ENCODE data around the gene SLC25A51. TPM values are rescaled to one million over a fixed set of nuclear protein-coding genes. Genes with fewer than 3 reads are reported as not detected.
A peak's percentile ranks its signal among the peaks of the same experiment; 100 is the strongest.

SLC25A51 gene, protein sequence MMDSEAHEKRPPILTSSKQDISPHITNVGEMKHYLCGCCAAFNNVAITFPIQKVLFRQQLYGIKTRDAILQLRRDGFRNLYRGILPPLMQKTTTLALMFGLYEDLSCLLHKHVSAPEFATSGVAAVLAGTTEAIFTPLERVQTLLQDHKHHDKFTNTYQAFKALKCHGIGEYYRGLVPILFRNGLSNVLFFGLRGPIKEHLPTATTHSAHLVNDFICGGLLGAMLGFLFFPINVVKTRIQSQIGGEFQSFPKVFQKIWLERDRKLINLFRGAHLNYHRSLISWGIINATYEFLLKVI
- 10 to 100 TPM; 14.7 to 66.1 (median 44.4) TPM for total RNA-seq

GRCh38 chr9:37903647-37904444 is at the start of gene SLC25A51:
TSS of gene SLC25A51 (minus strand) at chr9:37904127. CDS start at chr9:37888550, 15,577 bp downstream.
- Histone ChIP-seq H3K27ac (peak within 1 kb of the TSS; percentile 85 to 87), H3K27me3 (no peaks in the 10 kb centered on the region), H3K9me3 (no peaks in the 10 kb centered on the region), H3K36me3 (no peaks in the 10 kb centered on the region), H3K4me1 (peaks cover 6 to 10% of the 10 kb centered on the region in 2 donors), H3K4me3 (peak within 1 kb of the TSS; percentile 64 to 71)
- DNase-seq, result peak; percentile 94 to 95
- TF ChIP-seq CTCF (IDR thresholded peaks at IDR 0.05) (peak; percentile 88 to 98 (median 94)), POLR2A (IDR thresholded peaks at IDR 0.05) (peak; percentile 7 to 66)
- intact Hi-C loops (cut with DNase I; ENCODE audit: low total_unique reads), result no loop called here

DNA sequence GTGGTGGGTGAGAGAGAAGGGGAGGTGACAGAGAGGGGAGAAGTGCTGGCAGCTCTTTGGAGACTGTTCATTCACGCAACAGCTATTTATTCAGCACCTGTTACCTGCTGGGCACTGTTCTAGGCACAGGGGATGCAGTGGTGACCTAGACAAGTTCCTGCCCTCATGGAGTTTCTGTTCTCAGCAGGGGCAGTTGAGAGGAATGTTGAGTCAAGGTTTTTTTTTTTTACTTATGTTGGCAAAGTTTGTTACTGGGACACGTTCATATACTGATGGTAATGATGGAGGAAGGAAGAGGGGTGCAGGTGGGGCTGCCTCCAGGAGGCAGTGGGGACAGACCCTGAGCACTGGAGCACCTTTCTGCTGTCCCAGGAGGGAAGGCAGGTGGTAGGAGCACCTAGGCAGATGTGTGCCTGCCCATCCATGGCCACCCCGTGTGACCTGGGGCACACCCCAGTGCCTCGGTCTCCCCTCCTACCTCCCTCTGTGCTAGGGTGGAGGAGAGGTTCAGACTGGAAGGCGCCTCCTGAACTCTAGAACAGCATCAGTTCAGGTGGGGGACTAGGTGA is 49.4 kb upstream of the SLC25A51 start:
- H3K27ac ChIP-seq, result peak overlapping the region; percentile 28 to 73
- H3K36me3 ChIP-seq, result no peaks in the 10 kb centered on the region
- DNase-seq, result no peak
- TF ChIP-seq POLR2A (IDR thresholded peaks at IDR 0.05), result no peak
- no peak for TF ChIP-seq CTCF (IDR thresholded peaks at IDR 0.05)
- H3K27me3 ChIP-seq, result no peaks in the 10 kb centered on the region
- peaks cover 0 to 13% of the 10 kb centered on the region in 2 donors for H3K4me1 ChIP-seq
- intact Hi-C loops (cut with DNase I; ENCODE audit: low total_unique reads), result no loop called here
- no peaks in the 10 kb centered on the region for H3K9me3 ChIP-seq
- H3K4me3 ChIP-seq, result no peak overlapping the region

GRCh38 chr9:37952731-37953130 is 48.8 kb upstream of the SLC25A51 start:
- H3K4me3 ChIP-seq, result no peak overlapping the region
- H3K9me3 ChIP-seq, result no peaks in the 10 kb centered on the region
- peak overlapping the region in 1 of 2 donors; percentile 73 for H3K27ac ChIP-seq
- TF ChIP-seq POLR2A (IDR thresholded peaks at IDR 0.05) (no peak), CTCF (IDR thresholded peaks at IDR 0.05) (no peak)
- intact Hi-C loops (cut with DNase I; ENCODE audit: low total_unique reads), result no loop called here
- H3K4me1 ChIP-seq, result peaks cover 0 to 13% of the 10 kb centered on the region in 2 donors
- DNase-seq, result peak; percentile 61 to 68
- no peaks in the 10 kb centered on the region for H3K36me3 ChIP-seq
- no peaks in the 10 kb centered on the region for H3K27me3 ChIP-seq

- no peak for DNase-seq
- Histone ChIP-seq H3K9me3 (no peaks in the 10 kb centered on the region), H3K27ac (peak overlapping the region in 1 of 2 donors; percentile 73), H3K27me3 (no peaks in the 10 kb centered on the region), H3K4me3 (no peak overlapping the region), H3K4me1 (peaks cover 0 to 13% of the 10 kb centered on the region in 2 donors), H3K36me3 (no peaks in the 10 kb centered on the region)
- TF ChIP-seq POLR2A (IDR thresholded peaks at IDR 0.05), result no peak
- TF ChIP-seq CTCF (IDR thresholded peaks at IDR 0.05), result no peak
- intact Hi-C loops (cut with DNase I; ENCODE audit: low total_unique reads), result no loop called here
These were observed 47.9 kb upstream of the SLC25A51 start for GRCh38 chr9:37951671-37952449.
